Activated CD8-positive, alpha-beta memory T cell treated with anti-CD3 and anti-CD28 coated beads, Interleukin-2, amount 50 U/mL, for 24 hours (primary cell): Measurements from ENCODE around the gene FEM1B.

Source experiments
- DNase-seq: peaks from one replicate; pipeline ENCODE4 v3.0.0-alpha.2; 2020; ENCODE audit errors: extremely low read depth

The FEM1B gene

GRCh38 chr15:68285259-68285980 lies 7.9 kb downstream of the FEM1B start:
- DNase-seq = no peak

DNA sequence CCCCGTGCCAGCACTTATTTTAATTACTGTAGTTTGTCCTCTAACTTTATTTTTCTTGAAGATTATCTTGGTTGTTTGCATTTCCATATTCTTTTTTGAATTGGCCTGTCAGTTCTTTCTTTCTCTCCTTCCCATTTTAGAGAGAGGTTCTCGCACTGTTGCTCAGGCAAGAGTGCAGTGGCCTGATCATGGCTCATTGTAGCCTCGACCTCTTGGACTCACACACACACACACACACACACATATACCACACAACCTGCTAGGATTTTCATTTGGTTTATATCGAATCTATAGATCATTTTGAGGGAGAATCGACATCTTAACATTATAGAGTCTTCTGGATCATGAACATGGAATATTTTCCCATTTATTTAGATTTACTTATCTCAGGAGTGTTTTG lies 8.7 kb downstream of the FEM1B start:
- DNase-seq = no peak

GRCh38 chr15:68289057-68289456 lies 11.5 kb downstream of the FEM1B start:
- no peak for DNase-seq

- no peak for DNase-seq
Measured at GRCh38 chr15:68289621-68290352, 12.2 kb downstream of the FEM1B start.

- no peak for DNase-seq
Measured at GRCh38 chr15:68290715-68291114, 13.2 kb downstream of the FEM1B start.

DNA sequence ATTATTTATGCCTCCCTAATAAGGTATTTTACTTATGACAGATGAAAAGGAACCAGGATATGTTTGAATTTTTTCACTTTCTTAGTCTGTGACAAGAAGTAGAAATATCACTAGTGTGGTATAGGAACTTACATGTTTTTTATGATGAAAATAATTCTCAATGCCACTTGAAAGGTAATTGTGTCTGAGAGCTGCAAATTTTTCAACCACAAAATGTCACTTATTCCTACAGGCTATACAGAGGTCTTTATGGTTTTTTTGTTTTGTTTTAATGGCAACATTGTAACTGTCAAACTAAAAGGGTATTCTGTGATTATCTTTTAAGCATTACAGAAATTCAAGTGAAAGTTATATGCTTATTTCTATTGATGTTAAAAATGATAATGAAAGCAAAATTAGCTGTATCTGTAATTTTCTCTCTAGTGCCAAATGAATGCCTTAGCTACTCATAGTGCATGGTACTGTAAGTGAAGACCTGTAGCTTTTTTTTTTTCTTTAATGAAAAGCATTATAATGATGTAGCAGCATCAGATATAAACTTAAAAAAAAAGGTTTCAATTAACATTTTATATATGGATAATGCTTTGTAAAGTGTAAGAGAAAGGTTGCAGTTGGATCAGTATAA lies 14.7 kb downstream of the FEM1B start:
- DNase-seq = no peak

DNA sequence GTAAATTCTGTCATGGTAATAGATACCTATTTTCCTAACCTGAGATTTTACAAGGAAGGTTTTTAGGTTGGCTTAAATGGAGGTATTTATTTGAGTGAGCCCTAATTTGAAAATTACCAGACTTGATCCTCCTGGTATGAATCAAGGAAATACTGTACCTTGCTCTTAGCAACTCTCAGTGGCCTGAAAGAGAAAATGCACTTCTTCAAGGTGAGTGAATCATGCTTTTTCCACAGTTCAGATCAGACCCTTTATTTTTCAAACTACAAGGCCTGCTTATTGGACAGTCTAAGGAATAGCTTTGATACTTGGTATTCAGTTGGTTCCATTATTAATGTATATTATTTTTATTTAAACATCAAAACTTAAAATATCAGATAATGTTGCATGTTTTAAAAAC lies 15.4 kb downstream of the FEM1B start:
- no peak for DNase-seq

DNA sequence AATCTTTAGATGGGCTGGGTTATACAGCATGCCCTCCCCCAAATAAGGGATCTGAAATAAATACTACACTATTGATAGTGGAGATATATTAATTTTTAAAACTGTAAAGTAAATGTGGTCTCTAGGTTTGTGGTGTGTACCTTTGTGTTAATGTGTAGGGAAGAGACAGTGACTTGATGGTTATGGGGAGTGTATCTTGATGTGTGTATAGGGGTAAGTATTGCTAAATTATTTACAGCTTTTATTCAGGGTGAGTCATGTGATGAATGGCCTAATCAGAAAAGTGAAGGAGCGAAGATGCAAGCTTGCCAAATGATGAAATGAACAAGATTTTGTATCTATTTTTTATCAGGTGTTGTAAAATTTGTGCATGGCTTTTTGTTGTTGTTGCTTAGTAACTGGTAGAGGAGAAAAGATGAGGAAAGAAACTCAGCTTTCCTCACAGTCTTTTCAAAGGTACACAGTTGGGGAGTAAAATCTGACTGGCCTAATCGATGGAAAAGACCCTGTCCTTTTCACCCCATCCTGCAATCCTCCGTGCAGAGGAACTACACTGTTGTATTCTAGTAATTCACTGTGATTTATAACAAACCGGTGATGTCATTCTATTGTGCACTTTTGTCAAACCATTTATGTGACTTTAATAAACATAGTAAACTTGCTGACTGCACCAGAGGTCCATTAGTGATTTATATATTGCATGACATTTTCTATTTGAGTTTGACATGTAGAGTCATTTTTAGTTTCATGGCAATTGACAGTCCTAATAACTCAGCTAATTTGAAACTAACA lies 17.7 kb downstream of the FEM1B start:
- DNase-seq = no peak

DNA sequence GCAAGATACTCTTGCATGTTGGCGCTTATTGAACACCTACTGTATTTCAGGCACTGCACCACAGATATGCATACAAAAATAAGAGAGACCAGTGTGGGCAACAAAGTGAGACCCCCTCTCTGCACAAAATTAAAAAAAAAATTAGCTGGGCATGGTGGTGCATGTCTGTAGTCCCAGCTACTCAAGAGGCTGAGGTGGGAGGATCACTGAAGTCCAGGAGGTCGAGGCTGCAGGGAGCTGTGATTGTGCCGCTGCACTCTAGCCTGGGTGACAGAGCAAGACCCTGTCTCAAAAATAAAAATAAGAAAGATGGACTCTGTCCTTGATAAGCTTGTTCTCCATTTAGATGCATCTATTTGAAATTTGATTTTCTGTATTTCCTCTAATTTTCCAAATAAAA lies 20.8 kb downstream of the FEM1B start:
- DNase-seq = no peak

DNA sequence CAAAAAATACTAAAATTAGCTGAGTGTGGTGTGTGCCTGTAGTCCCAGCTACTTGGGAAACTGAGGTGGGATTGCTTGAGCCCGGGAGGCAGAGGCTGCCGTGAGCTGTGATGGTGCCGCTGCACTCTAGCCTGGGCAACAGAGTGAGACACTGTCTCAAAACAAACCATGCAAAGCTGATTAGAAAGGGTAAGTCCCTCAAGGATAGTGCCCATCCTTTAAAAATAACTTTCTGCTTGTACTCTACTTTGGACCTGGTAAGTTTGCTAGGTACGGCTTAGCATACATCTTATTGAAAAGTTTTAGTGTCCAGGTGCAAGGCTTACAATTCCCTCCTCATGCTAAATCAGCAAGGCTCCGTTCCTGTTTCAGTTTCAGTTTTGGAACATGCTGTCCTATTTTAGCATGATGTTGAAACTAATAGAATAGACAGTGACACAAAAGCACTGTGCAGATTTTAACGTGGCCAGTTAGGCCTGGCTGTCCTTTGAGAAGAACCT lies 21.4 kb downstream of the FEM1B start:
- no peak for DNase-seq

- DNase-seq = no peak
Measured at GRCh38 chr15:68299436-68299835, 21.9 kb downstream of the FEM1B start.

DNA sequence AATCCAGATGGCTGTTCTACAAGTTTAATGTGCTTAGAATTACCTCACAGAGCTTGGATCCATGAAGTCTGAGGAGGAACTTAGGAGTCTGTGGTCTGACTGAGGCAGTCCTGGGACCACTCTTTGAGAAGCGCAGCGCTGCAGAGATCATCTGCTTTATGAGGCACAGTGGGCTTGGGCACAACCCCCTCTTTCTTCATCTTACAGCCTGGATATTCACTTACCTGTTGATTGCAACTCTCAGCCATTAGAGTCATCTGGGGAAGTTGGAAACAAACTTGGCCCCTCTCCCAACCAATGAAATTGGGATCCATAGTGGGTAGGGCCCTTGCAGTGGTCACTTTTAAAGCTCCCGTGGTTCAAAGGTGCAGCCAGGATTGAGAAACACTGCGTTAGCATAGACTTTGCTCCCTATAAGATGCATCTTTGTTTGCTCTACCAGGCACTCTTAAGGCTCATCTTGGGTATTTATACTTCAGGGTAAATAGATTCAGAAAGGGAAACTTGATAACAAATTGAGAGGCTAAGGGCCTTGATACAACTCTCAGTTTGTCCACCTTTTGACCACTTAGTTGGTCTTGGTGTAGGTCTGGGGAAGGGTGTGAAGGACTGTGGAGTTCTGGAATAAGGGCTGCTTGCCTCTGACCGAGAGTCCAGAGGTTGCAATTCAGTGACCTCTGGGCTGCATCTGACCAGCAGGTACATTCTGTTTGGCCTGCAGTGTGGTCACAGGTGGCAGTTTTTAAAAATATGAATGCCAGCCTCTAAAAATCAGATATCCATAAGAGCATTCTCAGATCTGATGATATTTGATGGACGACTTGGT lies 22.8 kb downstream of the FEM1B start:
- no peak for DNase-seq

DNA sequence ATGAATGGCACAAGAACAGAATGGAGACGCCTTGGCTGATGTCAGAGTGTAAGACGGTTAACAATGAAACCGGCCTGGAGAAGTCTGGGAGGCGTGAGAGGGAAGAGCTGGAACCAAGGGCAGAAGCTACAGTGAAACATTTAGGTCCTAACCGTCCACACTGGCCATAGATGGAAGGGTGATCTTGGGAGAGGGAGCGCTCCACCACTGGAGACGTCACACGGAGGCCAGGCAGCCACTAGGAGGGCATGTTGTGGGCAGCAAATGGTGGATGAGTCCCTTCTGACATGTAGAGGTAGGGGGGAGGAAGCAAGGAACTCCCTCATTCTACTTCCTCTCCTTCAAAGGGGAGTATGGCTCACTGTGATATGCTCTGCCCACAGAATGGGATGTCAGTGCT lies 23.8 kb downstream of the FEM1B start:
- no peak for DNase-seq

DNA sequence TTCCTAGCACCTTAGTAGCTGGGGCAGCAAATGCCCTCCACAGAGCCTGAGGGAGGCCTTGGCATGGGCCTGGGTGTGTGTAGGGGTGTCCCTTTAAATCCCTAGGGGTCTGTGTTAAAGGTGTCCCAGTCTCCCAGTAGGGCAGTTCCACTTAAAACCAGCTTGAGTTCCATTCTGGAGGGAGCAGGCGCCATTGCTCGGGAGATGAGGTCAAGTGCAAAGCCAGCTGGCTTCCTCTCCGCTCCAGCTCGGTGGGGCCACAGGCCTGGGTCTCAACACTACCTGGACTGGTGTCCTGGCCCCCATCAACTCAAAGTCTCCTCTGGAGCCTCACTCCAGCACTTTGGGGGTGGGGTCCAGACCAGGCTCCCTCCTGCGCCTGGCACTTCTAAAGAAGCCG lies 25.2 kb downstream of the FEM1B start:
- DNase-seq = no peak

DNA sequence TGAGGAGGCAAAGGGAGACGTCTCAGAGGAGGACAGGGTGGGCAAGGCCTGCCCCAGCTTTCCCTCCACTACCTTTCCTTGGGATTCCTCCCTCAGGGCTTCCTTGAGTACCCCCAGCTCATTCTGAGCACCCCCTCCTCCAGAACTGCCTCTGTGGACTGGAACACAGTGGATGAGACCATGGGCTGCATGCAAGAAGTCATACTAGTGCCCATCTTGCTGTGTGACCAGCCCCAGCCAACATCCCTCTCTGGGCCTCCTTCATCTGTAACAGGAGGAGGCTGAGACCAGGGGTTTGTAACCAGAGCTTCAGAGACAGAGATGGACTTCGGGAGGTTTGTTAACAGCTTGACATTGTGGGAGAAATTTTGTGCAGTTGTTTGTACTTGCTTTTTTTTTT lies 25.6 kb downstream of the FEM1B start:
- DNase-seq = no peak

- DNase-seq = no peak
Measured at GRCh38 chr15:68303560-68304436, 26.3 kb downstream of the FEM1B start.

GRCh38 chr15:68304589-68305337 lies 27.2 kb downstream of the FEM1B start:
- DNase-seq = no peak

GRCh38 chr15:68305420-68305871 lies 27.9 kb downstream of the FEM1B start:
- DNase-seq = no peak
